Measurements from ENCODE around the gene SLC26A11. TPM values are rescaled to one million over a fixed set of nuclear protein-coding genes. Genes with fewer than 3 reads are reported as not detected.

Gene SLC26A11
- total and polyA plus RNA-seq, 7 donors = 2.3 to 14.5 (median 9.3) TPM

DNA sequence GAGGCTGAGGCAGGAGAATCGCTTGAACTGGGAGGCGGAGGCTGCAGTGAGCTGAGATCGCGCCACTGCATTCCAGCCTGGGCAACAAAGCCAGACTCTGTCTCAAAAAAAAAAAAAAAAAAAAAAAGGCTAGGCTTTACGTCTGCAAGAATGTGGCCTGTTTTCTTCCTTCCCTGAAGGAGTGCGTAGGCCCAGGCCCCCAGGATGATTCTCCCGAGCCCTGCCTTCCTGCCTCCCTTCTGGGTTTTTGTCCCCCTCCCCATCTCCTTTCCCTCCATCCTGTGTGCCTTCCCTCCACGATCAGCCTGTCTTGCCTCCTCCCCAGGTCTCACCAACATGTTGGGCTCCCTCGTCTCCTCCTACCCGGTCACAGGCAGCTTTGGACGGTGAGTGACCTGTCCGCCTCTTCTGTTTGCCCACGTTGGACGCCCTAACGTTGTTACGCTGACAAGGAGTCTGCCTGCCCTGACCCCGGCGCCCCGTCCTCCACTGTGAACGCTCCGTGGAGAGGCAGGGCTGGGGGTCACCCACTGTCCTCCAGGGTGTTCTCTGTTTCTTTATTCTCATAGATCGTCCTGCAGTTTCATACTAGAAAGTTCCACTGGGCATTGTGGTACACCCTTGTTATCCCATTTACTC lies 24.8 kb downstream of the SLC26A11 start:
- intact Hi-C loops (cut with DNase I) = no loop called here
- WGBS, 2 donors = 92% methylated on average over 22 of the region's 22 CpGs
- DNase-seq = no peak
- Histone ChIP-seq H3K4me1 (no peaks in the 10 kb centered on the region), H3K36me3 (peaks cover 17 to 92% (median 25%) of the 10 kb centered on the region in 4 donors), H3K4me3 (no peak overlapping the region), H3K27ac (no peak overlapping the region), H3K9me3 (no peaks in the 10 kb centered on the region), H3K27me3 (no peaks in the 10 kb centered on the region)
- no peak for TF ChIP-seq CTCF (IDR thresholded peaks at IDR 0.05)
- TF ChIP-seq POLR2A (IDR thresholded peaks at IDR 0.05) = no peak
- no peak for TF ChIP-seq EP300 (IDR thresholded peaks at IDR 0.05)
- TF ChIP-seq POLR2AphosphoS5 (IDR thresholded peaks at IDR 0.05) = no peak

DNA sequence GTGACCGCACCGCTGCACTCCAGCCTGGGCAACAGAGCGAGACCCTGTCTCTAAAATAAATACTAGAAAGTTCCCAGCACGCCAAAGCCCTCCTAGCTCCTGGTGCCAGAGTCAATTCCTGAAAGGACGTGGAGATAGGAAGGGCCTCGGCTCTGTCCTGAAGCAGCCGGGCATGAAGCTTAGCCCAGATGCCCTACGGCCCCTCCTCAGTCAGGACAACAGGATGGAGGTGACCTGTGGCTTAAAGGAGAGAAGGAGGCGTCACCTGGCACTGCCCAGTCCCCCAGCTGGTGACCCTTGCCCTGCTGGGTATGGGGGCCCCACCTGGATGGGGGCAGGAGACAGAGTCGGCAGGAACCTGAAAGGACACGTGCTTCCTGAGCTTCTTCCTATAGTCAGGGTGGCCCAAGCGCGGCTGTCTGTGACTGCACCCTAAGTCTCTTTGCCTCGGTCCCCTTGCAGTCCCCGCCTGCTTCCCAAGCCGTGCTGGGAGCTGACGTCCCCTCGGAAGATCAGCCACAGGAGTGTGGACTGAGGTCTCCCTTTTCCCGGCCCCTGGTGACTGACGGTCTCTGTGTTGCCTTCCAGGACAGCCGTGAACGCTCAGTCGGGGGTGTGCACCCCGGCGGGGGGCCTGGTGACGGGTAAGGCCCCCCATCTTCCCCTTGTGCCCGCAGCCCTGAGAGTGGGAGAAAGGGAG lies 25.5 kb downstream of the SLC26A11 start:
- intact Hi-C loops (cut with DNase I) = no loop called here
- Histone ChIP-seq H3K27me3 (no peaks in the 10 kb centered on the region), H3K27ac (no peak overlapping the region), H3K36me3 (peaks cover 17 to 90% (median 25%) of the 10 kb centered on the region in 4 donors), H3K4me3 (no peak overlapping the region), H3K9me3 (no peaks in the 10 kb centered on the region), H3K4me1 (no peaks in the 10 kb centered on the region)
- WGBS, 2 donors = 92 to 94% methylated on average over 27 of the region's 27 CpGs
- TF ChIP-seq EP300 (IDR thresholded peaks at IDR 0.05) = no peak
- no peak for TF ChIP-seq CTCF (IDR thresholded peaks at IDR 0.05)
- no peak for TF ChIP-seq POLR2AphosphoS5 (IDR thresholded peaks at IDR 0.05)
- TF ChIP-seq POLR2A (IDR thresholded peaks at IDR 0.05) = no peak
- DNase-seq = no peak

DNA sequence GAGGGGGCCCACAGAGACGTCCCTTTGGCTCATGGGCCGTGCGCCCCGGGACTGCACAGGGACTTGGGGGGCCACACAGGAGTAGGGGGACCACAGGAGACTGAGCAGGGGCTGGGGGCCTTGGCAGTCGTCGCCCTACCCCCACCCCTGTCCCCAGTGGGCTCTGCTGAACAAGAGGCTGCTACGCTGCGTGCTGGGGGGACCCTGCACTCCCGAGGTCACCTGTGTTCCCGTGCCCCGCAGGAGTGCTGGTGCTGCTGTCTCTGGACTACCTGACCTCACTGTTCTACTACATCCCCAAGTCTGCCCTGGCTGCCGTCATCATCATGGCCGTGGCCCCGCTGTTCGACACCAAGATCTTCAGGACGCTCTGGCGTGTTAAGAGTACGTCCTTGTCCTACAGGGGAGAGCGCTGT lies 26.0 kb downstream of the SLC26A11 start:
- no peak for DNase-seq
- no peak overlapping the region for H3K27ac ChIP-seq
- TF ChIP-seq POLR2AphosphoS5 (IDR thresholded peaks at IDR 0.05) = no peak
- TF ChIP-seq EP300 (IDR thresholded peaks at IDR 0.05) = no peak
- no peak for TF ChIP-seq CTCF (IDR thresholded peaks at IDR 0.05)
- TF ChIP-seq POLR2A (IDR thresholded peaks at IDR 0.05) = no peak
- H3K9me3 ChIP-seq = no peaks in the 10 kb centered on the region
- H3K4me1 ChIP-seq = no peaks in the 10 kb centered on the region
- 94 to 96% methylated on average over 19 of the region's 19 CpGs for WGBS, 2 donors
- peaks cover 17 to 84% (median 26%) of the 10 kb centered on the region in 4 donors for H3K36me3 ChIP-seq
- no peak overlapping the region for H3K4me3 ChIP-seq
- intact Hi-C loops (cut with DNase I) = no loop called here
- no peaks in the 10 kb centered on the region for H3K27me3 ChIP-seq

GRCh38 chr17:80246726-80247125 lies 26.5 kb downstream of the SLC26A11 start:
- intact Hi-C loops (cut with DNase I) = no loop called here
- Histone ChIP-seq H3K36me3 (peaks cover 17 to 80% (median 25%) of the 10 kb centered on the region in 4 donors), H3K9me3 (no peaks in the 10 kb centered on the region), H3K4me1 (no peaks in the 10 kb centered on the region), H3K27me3 (no peaks in the 10 kb centered on the region), H3K27ac (no peak overlapping the region), H3K4me3 (no peak overlapping the region)
- no peak for DNase-seq
- 94 to 96% methylated on average over 8 of the region's 8 CpGs for WGBS, 2 donors
- TF ChIP-seq POLR2AphosphoS5 (IDR thresholded peaks at IDR 0.05) = no peak
- TF ChIP-seq POLR2A (IDR thresholded peaks at IDR 0.05) = no peak
- no peak for TF ChIP-seq CTCF (IDR thresholded peaks at IDR 0.05)
- TF ChIP-seq EP300 (IDR thresholded peaks at IDR 0.05) = no peak
